ENCODE data around the gene PPFIA1.

The PPFIA1 gene

GRCh38 chr11:70420496-70420895 is 150.0 kb downstream of the PPFIA1 start:
- Histone ChIP-seq H3K4me3 (no peak overlapping the region), H3K36me3 (peaks cover 96 to 100% (median 100%) of the 10 kb centered on the region in 3 donors), H3K27ac (no peak overlapping the region), H3K9me3 (no peaks in the 10 kb centered on the region), H3K27me3 (no peaks in the 10 kb centered on the region), H3K4me1 (no peaks in the 10 kb centered on the region)
- DNase-seq, result no peak
- TF ChIP-seq CTCF (IDR thresholded peaks at IDR 0.05), result no peak
- intact Hi-C loops (cut with DNase I; ENCODE audit: low total_unique reads), result no loop called here

- Histone ChIP-seq H3K27me3 (no peaks in the 10 kb centered on the region), H3K27ac (no peak overlapping the region), H3K9me3 (no peaks in the 10 kb centered on the region), H3K4me1 (no peaks in the 10 kb centered on the region), H3K36me3 (peaks cover 94 to 100% (median 100%) of the 10 kb centered on the region in 3 donors), H3K4me3 (no peak overlapping the region)
- intact Hi-C loops (cut with DNase I; ENCODE audit: low total_unique reads), result no loop called here
- TF ChIP-seq CTCF (IDR thresholded peaks at IDR 0.05), result no peak
- DNase-seq, result no peak
Observed at GRCh38 chr11:70421123-70421522, 150.6 kb downstream of the PPFIA1 start.

GRCh38 chr11:70422692-70423522 is 152.4 kb downstream of the PPFIA1 start:
- Histone ChIP-seq H3K9me3 (no peaks in the 10 kb centered on the region), H3K4me3 (no peak overlapping the region), H3K27ac (no peak overlapping the region), H3K36me3 (peaks cover 76 to 100% (median 99%) of the 10 kb centered on the region in 3 donors), H3K27me3 (no peaks in the 10 kb centered on the region), H3K4me1 (no peaks in the 10 kb centered on the region)
- intact Hi-C loops (cut with DNase I; ENCODE audit: low total_unique reads), result no loop called here
- no peak for DNase-seq
- no peak for TF ChIP-seq CTCF (IDR thresholded peaks at IDR 0.05)

- H3K36me3 ChIP-seq, result peaks cover 70 to 100% (median 96%) of the 10 kb centered on the region in 3 donors
- no peak for DNase-seq
- intact Hi-C loops (cut with DNase I; ENCODE audit: low total_unique reads), result no loop called here
Observed at GRCh38 chr11:70423523-70424505, 153.3 kb downstream of the PPFIA1 start.

More at GRCh38 chr11:70423523-70424505, 153.3 kb downstream of the PPFIA1 start:
- TF ChIP-seq CTCF (IDR thresholded peaks at IDR 0.05), result no peak
- no peaks in the 10 kb centered on the region for H3K4me1 ChIP-seq
- H3K27ac ChIP-seq, result no peak overlapping the region
- no peak overlapping the region for H3K4me3 ChIP-seq
- no peaks in the 10 kb centered on the region for H3K9me3 ChIP-seq
- no peaks in the 10 kb centered on the region for H3K27me3 ChIP-seq
